ENCODE data around the gene SELENOV.

The SELENOV gene

DNA sequence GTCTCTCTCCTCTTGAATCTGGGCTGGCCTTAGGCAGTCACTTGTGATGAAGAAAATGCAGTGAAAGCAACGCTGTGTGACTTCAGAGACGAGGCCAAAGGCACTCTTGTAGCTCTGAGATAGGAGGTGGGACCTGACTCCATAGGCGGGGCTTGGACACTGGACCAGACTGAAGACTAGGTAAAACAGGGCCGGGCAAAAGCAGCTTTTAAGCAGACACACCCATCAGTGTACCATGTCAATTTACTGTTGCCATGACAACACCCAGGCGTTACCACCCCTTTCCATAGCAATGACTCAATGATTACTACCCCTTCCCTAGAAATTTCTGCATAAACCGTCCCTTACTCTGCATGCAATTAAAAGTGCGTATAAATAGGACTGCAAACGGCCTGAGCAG, 31.7 kb downstream of the SELENOV start:
- TF ChIP-seq, protein P1, sequence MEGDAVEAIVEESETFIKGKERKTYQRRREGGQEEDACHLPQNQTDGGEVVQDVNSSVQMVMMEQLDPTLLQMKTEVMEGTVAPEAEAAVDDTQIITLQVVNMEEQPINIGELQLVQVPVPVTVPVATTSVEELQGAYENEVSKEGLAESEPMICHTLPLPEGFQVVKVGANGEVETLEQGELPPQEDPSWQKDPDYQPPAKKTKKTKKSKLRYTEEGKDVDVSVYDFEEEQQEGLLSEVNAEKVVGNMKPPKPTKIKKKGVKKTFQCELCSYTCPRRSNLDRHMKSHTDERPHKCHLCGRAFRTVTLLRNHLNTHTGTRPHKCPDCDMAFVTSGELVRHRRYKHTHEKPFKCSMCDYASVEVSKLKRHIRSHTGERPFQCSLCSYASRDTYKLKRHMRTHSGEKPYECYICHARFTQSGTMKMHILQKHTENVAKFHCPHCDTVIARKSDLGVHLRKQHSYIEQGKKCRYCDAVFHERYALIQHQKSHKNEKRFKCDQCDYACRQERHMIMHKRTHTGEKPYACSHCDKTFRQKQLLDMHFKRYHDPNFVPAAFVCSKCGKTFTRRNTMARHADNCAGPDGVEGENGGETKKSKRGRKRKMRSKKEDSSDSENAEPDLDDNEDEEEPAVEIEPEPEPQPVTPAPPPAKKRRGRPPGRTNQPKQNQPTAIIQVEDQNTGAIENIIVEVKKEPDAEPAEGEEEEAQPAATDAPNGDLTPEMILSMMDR (IDR thresholded peaks at IDR 0.05; ENCODE audit: low read depth, low read length, missing control alignments): no peak

DNA sequence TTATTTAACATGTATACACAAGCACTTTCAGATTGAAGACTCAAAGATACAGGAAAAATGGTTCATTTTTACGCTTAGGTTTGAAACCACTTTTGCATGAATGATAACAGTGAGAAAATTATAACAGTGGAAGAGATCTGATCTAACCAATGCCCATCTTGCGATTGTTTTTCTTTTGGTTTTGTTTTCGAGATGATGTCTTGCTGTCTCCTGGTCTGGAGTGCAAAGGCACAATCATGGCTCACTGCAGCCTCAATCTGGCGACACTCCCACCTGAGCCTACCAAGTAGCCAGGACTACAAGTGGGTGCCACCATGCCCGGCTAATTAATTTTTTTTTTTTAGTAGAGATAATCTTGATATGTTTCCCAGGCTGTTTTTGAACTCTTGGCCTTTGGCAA, 35.3 kb downstream of the SELENOV start:
- H3K4me3 ChIP-seq (ENCODE audit: low read depth, low read length): no peak overlapping the region
- TF ChIP-seq, protein P1 (IDR thresholded peaks at IDR 0.05; ENCODE audit: low read depth, low read length, missing control alignments): no peak
- DNase-seq (ENCODE audit: low read depth): no peak
- in situ Hi-C loops (cut with HindIII; ENCODE audit: low sequenced_read_pairs): no loop called here

More for the DNA sequence above, 31.7 kb downstream of the SELENOV start:
- no peak overlapping the region for H3K4me3 ChIP-seq (ENCODE audit: low read depth, low read length)
- in situ Hi-C loops (cut with HindIII; ENCODE audit: low sequenced_read_pairs): no loop called here
- no peak for DNase-seq (ENCODE audit: low read depth)

DNA sequence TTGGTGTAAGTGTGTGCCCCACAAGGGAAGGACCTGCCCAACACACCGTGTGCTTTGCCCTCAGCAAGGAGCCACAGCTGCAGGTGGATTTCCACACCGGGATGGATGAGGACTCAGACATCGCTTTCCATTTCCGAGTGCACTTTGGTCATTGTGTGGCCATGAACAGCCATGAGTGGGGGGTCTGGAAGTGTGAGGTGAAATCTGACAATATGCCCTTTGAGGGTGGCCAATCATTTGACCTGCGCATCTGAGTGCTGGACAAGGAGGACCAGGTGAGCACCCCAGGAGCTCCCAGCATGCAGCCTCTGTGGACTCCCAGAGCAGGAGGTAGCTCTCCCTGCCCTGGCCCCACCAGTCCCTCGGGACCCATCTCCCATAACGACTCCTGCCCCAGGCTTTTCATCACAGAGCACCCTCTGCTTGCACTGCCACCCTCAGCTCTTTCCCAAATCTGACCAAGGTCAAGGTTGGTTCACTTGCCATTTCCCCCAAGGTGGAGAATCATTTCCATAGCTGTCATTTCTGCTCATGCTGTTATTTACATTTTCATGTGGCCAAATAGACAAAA, 38.2 kb downstream of the SELENOV start:
- TF ChIP-seq, protein P1 (IDR thresholded peaks at IDR 0.05; ENCODE audit: low read depth, low read length, missing control alignments): no peak
- DNase-seq (ENCODE audit: low read depth): no peak
- in situ Hi-C loops (cut with HindIII; ENCODE audit: low sequenced_read_pairs): no loop called here
- no peak overlapping the region for H3K4me3 ChIP-seq (ENCODE audit: low read depth, low read length)

DNA sequence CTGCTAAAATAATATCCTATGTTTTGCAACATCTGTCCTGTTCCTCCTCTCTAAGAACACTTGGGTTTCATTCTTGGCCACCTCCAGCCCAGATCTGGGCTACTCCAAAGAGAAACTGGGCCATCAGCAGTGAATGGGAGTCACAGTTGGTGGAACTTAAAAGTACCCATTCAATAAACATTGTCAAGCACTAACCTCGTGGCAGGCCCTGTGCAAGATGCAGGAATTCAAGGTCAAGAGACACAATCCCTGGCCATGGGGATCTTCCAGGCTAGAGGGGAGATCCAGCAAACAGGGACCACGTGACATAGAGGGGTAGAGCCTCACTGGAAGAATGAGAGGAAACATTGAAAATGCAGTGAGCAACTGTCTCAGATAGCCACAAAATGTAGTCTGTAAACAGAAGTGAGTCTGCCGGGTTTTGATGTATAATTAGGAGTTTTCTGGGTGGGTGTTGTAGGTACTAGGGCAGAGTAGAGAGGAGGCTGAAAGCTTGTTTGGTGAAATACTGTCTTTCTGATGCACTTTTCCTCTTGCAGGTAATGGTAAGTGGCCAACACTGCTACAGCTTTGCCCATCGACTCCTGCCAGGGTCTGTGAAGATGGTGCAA, 39.9 kb downstream of the SELENOV start:
- DNase-seq (ENCODE audit: low read depth): no peak
- TF ChIP-seq, protein P1 (IDR thresholded peaks at IDR 0.05; ENCODE audit: low read depth, low read length, missing control alignments): no peak
- in situ Hi-C loops (cut with HindIII; ENCODE audit: low sequenced_read_pairs): no loop called here

DNA sequence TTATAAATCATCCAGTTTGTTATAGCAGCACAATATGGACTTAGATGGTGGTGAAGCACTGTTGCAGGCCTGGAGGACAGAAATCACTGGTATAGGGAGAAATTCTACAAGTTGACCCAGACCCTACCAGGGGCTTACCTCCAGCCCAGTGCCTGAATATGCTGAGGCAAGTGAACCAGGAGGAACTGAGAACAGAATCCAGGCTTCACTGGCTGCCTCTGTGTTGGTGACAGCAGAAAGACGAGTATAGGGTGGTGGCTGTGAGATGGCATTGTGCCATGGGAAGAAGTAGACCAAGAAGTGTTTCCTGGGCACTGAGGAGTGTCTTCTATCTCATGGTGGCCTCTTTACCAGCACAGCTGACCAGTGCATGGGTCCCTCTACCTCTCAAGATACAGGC, 40.9 kb downstream of the SELENOV start:
- TF ChIP-seq, protein P1 (IDR thresholded peaks at IDR 0.05; ENCODE audit: low read depth, low read length, missing control alignments): no peak
- no peak for DNase-seq (ENCODE audit: low read depth)
- no peak overlapping the region for H3K4me3 ChIP-seq (ENCODE audit: low read depth, low read length)
- in situ Hi-C loops (cut with HindIII; ENCODE audit: low sequenced_read_pairs): no loop called here

More for the DNA sequence above, 39.9 kb downstream of the SELENOV start:
- H3K4me3 ChIP-seq (ENCODE audit: low read depth, low read length): no peak overlapping the region

DNA sequence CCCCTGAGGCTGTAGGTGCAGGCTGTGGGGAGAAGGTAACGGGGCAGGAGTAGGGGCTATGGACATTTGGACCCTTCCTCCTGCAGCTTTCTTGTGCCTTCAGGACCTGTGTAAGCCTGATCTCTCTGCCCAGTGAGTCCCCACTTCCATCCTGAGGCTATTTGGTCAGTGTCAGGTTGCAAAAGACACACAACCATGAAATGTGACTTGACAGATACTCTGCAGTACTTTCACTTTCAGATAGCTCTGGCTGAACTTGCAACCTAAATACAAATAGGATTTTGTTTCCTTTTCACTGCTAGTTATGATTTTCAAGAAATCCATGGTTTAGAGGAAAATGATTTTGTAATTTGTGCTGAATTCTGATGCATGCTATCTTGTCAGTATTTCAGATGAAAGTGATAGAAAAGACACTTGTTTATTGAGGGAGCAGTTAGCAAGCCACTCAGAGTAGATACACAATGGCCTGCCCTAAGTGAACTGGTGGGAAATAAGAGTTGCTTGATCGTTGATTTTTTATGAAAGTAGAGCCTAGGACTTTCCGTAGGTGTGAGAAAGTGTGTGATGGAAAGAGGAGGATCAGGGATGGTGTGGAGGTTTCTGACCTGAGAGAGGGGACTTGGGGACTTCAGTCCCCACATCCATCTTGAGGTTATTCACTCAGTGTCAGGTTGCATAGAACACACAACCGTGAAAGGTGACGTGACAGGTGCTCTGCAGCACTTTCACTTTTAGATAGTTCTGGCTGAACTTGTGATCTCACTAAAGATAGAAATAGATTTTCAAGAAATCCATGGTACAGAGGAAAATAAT, 43.1 kb downstream of the SELENOV start:
- TF ChIP-seq, protein P1 (IDR thresholded peaks at IDR 0.05; ENCODE audit: low read depth, low read length, missing control alignments): no peak
- in situ Hi-C loops (cut with HindIII; ENCODE audit: low sequenced_read_pairs): no loop called here
- DNase-seq (ENCODE audit: low read depth): no peak
- H3K4me3 ChIP-seq (ENCODE audit: low read depth, low read length): no peak overlapping the region
